GM12878 (cell line): ENCODE measurements around the gene CELSR2. TPM values are rescaled to one million over a fixed set of nuclear protein-coding genes. Genes with fewer than 3 reads are reported as not detected.
"Not testable (repeated sequence)": the region's sequence is repeated elsewhere in the genome, so short reads cannot be mapped to it uniquely, and the experiment has no call there.

ENCODE experiments used
- ATAC-seq: fragments of 200-7000 bp; cut with Tn5 transposase; 3 replicates; pipeline ENCODE4 v1.9.1; 2020; ENCODE audit warnings: mild to moderate bottlenecking, moderate library complexity
- BruUV-seq: library from RNA; stranded (reverse); fragments of 400-500 nt; replicated peaks from 2 replicates; lab custom pipeline; 2021; lab: Mats Ljungman, UMichigan
- CTCF ChIA-PET: fragments of 300-600 bp; sonication (Branson Sonifier 250); formaldehyde crosslinking; extraction: SDS; loops from one replicate; lab custom pipeline; 2021; ENCODE audit warnings: inconsistent platforms; lab: Yijun Ruan, JAX
- POLR2A ChIA-PET: fragments of 350-600 bp; formaldehyde crosslinking; extraction: SDS; loops from one replicate; lab custom pipeline; 2021; ENCODE audit warnings: inconsistent platforms; lab: Charles Lee
- RAD21 ChIA-PET: fragments of 300-600 bp; sonication (Branson Sonifier 250); formaldehyde crosslinking; loops from one replicate; lab custom pipeline; 2023; ENCODE audit warnings: antibody characterized with exemption; ENCODE audit not compliant: unreplicated experiment; lab: Charles Lee
- SMC1A ChIA-PET: fragments of 300-600 bp; sonication (Branson Sonifier 250); formaldehyde crosslinking; loops from one replicate; lab custom pipeline; 2023; ENCODE audit not compliant: unreplicated experiment, uncharacterized antibody; lab: Charles Lee
- DNase-seq: peaks from one replicate; pipeline ENCODE4 v3.0.0-alpha.2; 2011; ENCODE audit warnings: low read depth, low spot score
- FAIRE-seq: peaks from 3 replicates; lab custom pipeline; 2011; peaks lifted over from hg19 to GRCh38; lab: Jason Lieb, UNC
- H2AFZ ChIP-seq: 2 replicates; pipeline ENCODE4 v1.6.0; 2011; ENCODE audit warnings: low read depth, low read length, control low read depth; ENCODE audit not compliant: control insufficient read depth
- H3K27ac ChIP-seq: 2 replicates; pipeline ENCODE4 v1.5.1; 2011; ENCODE audit warnings: control low read depth; ENCODE audit not compliant: control insufficient read depth, insufficient read depth
- H3K27me3 ChIP-seq, 2 experiments: replicated peaks in 1 of 2; 2 replicates each; pipeline versions ENCODE4 v1.6.0 to v1.6.1; 2011; ENCODE audit warnings: low read length in 1 of 2; ENCODE audit not compliant: control insufficient read depth in 2 of 2, insufficient read depth in 2 of 2
- H3K36me3 ChIP-seq, 2 experiments: 2 replicates each; pipeline ENCODE4 v1.5.1; 2011; ENCODE audit warnings: low read length in 1 of 2; ENCODE audit not compliant: control insufficient read depth in 2 of 2, insufficient read depth in 2 of 2
- H3K4me1 ChIP-seq: 2 replicates; pipeline ENCODE4 v1.6.1; 2011; ENCODE audit warnings: mild to moderate bottlenecking, low read length, moderate library complexity, mixed read lengths; ENCODE audit not compliant: control insufficient read depth, insufficient read depth
- H3K4me2 ChIP-seq: 2 replicates; pipeline ENCODE4 v1.6.0; 2011; ENCODE audit warnings: control low read depth; ENCODE audit not compliant: control insufficient read depth, insufficient read depth
- H3K4me3 ChIP-seq: fragments of 200-600 bp; sonication (generic); 2 replicates; pipeline ENCODE4 v1.5.1; 2016
- H3K79me2 ChIP-seq: 2 replicates; pipeline ENCODE4 v1.6.0; 2011; ENCODE audit warnings: low read length; ENCODE audit not compliant: control insufficient read depth, insufficient read depth
- H3K9ac ChIP-seq: 2 replicates; pipeline ENCODE4 v1.8.0; 2011; ENCODE audit warnings: low read length, control low read depth, mixed read lengths; ENCODE audit not compliant: control insufficient read depth, insufficient read depth
- H3K9me3 ChIP-seq: replicated peaks from 3 replicates; pipeline ENCODE4 v1.5.1; 2011; ENCODE audit warnings: mild to moderate bottlenecking, low read length; ENCODE audit not compliant: control insufficient read depth, insufficient read depth
- H4K20me1 ChIP-seq: 2 replicates; pipeline ENCODE4 v1.6.0; 2011; ENCODE audit not compliant: control insufficient read depth, insufficient read depth
- BCL3 ChIP-seq: IDR thresholded peaks from 2 replicates; pipeline ENCODE4 v1.6.1; 2011; ENCODE audit warnings: borderline replicate concordance, low read depth, mild to moderate bottlenecking, moderate library complexity, low read length; ENCODE audit not compliant: insufficient read depth, poor library complexity, severe bottlenecking
- DPF2 ChIP-seq: fragments of 450-650 bp; IDR thresholded peaks from 2 replicates; pipeline ENCODE4 v1.6.1; 2017; ENCODE audit warnings: mild to moderate bottlenecking
- EP300 ChIP-seq, 2 experiments: fragments of 150-350 bp in 1 of 2; IDR thresholded peaks; 2 replicates each; pipeline ENCODE4 v1.6.1; 2011 to 2012; ENCODE audit warnings: low read depth in 2 of 2, low read length in 2 of 2, borderline replicate concordance in 1 of 2, improper control_type of control experiment in 1 of 2, inconsistent platforms in 1 of 2; ENCODE audit not compliant: control insufficient read depth in 1 of 2
- FOXK2 ChIP-seq: fragments of 450-650 bp; IDR thresholded peaks from 2 replicates; pipeline ENCODE4 v1.6.1; 2017; ENCODE audit warnings: mild to moderate bottlenecking, moderate library complexity
- HDAC6 ChIP-seq: fragments of 200-600 bp; sonication (generic); IDR thresholded peaks from one replicate; pipeline ENCODE4 v1.8.0; 2017; ENCODE audit warnings: antibody characterized with exemption; ENCODE audit not compliant: unreplicated experiment
- HSF1 ChIP-seq: fragments of 150-350 bp; IDR thresholded peaks from 2 replicates; pipeline ENCODE4 v1.6.1; 2014; ENCODE audit warnings: mild to moderate bottlenecking, low read depth, low read length
- USF1 ChIP-seq: IDR thresholded peaks from 2 replicates; pipeline ENCODE4 v1.6.1; 2011; ENCODE audit warnings: borderline replicate concordance, low read depth, mild to moderate bottlenecking, moderate library complexity, mixed read lengths, low read length; ENCODE audit not compliant: insufficient read depth; ENCODE audit errors: extremely low read length
- ZNF207 ChIP-seq: fragments of 450-650 bp; IDR thresholded peaks from 2 replicates; pipeline ENCODE4 v1.6.1; 2014; ENCODE audit warnings: antibody characterized with exemption, mild to moderate bottlenecking, borderline replicate concordance
- WGBS: methylation state at CpG from one replicate; pipeline ENCODE4 v1.1.6; 2016; ENCODE audit warnings: low lambda C conversion rate; ENCODE audit not compliant: insufficient replicate concordance, insufficient coverage; ENCODE audit errors: missing lambda C conversion rate; 5-methylcytosine and 5-hydroxymethylcytosine counted together
- in situ Hi-C: fragments of 300-500 bp; cut with MboI; formaldehyde crosslinking; loops from 9 replicates; pipeline ENCODE4 v1.14.3; 2018; ENCODE audit warnings: mixed read lengths
- intact Hi-C: fragments of 100-400 bp; cut with micrococcal nuclease; formaldehyde crosslinking; loops from one replicate; pipeline ENCODE4 v1.14.2; 2022; ENCODE audit not compliant: unreplicated experiment
- polyA plus RNA-seq, 11 experiments: library from polyadenylated mRNA; depleted of rRNA in 4 of 11; unstranded in 6 of 11; stranded (reverse) in 5 of 11; fragments of >200 nt; fragmentation: Nextera tagmentation in 4 of 11; fragmentation: Illumina TruSeq in 1 of 11; extraction: Ambion mirVana in 4 of 11; extraction: Trizol in 1 of 11; gene quantifications; 1 replicate in 1 of 11; 2 replicates in 10 of 11; pipeline versions ENCODE4 v1.2.1 to v1.2.3, GENCODE V29; 2011 to 2016; ENCODE audit warnings: inconsistent platforms in 2 of 11, missing spikeins in 2 of 11, low read depth in 1 of 11
- total RNA-seq, 4 experiments: library from RNA; depleted of rRNA in 3 of 4; stranded (reverse); fragments of >200 nt in 3 of 4; fragmentation: Illumina TruSeq in 1 of 4; extraction: Trizol in 1 of 4; gene quantifications; 2 replicates each; pipeline versions ENCODE4 v1.2.1 to v1.2.3, GENCODE V29; 2013 to 2021

Gene CELSR2
- total and polyA plus RNA-seq, 10 of the 15 experiments (the other 5 are each of a cell fraction or from before 2014, with no cell fraction given): under 0.01 to 0.15 (median 0.04) TPM; not detected in 2

GRCh38 chr1:109304226-109304920, 55.0 kb downstream of the CELSR2 start (continued):
- no peak for TF ChIP-seq BCL3
- TF ChIP-seq FOXK2: no peak
- no peak for TF ChIP-seq EP300 (IDR thresholded peaks at IDR 0.05; ENCODE audit: borderline replicate concordance in 1 of 2, control insufficient read depth in 1 of 2, low read depth in 2 of 2, low read length in 2 of 2)
- TF ChIP-seq HDAC6: no peak
- TF ChIP-seq USF1: no peak
- no peak for TF ChIP-seq DPF2
- TF ChIP-seq ZNF207: no peak
- TF ChIP-seq HSF1: no peak

GRCh38 chr1:109305991-109306390, 56.7 kb downstream of the CELSR2 start:
- H3K4me1 ChIP-seq, H3K27ac ChIP-seq, BruUV-seq, H3K36me3 ChIP-seq, H3K9me3 ChIP-seq, H3K9ac ChIP-seq, DNase-seq, ATAC-seq, H3K27me3 ChIP-seq, FAIRE-seq, in situ Hi-C loops, H3K4me2 ChIP-seq, H2AFZ ChIP-seq, POLR2A ChIA-PET, H4K20me1 ChIP-seq, H3K4me3 ChIP-seq, intact Hi-C loops, H3K79me2 ChIP-seq: not testable (repeated sequence)
- WGBS: 24% methylated on average over 10 of the region's 10 CpGs
- ChIA-PET CTCF (interaction anchor here (1.5 kb wide), 1 partner anchor 94 kb away, joined by 7 read pairs; no protein-coding TSS in a partner anchor), RAD21 (interaction anchor here (1.6 kb wide), 1 partner anchor 172 kb away, joined by 3 read pairs; no protein-coding TSS in a partner anchor), SMC1A (interaction anchor here (2.3 kb wide), 1 partner anchor 10 kb away, joined by 9 read pairs; no protein-coding TSS in a partner anchor)
